ENCODE measurements around the gene PDGFD. TPM values are rescaled to one million over a fixed set of nuclear protein-coding genes. Genes with fewer than 3 reads are reported as not detected.

The PDGFD gene
- total RNA-seq, 2 donors from 2014 or later: not detected

DNA sequence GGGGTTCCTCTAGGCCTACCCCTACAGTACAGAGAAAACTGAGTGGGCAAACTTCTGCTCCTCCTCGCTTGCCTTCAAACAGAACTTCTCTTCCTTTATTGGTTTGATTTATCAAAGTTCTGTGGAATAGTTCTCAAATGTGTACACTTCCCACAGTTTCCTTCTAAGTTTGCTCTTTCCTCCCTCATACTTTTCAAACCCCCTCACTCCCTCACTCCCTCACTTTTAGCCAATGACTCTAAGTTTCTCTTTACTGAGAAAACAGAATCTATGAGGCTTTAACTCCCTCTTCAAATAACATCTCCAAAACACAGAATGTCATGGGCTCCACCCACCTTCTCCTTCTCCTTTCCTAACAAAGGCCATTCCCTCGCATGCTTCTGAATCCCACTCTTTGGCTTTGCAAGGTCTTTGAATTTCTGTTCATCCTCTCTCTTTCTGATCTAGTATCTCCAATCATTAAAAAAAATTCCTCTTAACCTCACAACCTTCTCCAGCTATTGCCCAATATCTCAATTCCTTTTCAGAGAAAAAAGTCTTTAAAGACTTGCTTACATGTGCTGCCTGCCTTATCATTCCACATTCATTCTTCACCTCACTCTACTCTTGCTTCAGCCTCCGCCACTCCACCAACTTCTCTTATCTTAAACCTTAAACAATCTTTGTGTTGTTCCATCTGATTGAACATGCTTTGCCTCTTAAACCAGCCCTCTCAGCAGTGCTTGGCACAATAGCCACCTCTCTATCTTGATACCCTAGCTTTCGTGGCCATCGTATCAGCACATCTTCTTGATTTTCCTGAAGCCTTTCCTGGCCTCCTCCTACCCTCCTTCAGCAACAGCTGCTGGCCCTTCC, 70.3 kb downstream of the PDGFD start:
- Mint-ChIP-seq H3K4me3 (no peak overlapping the region), H3K27me3 (peaks cover 6% of the 10 kb centered on the region), H3K36me3 (ENCODE audit: low read depth) (no peaks in the 10 kb centered on the region), H3K9me3 (peaks cover 3% of the 10 kb centered on the region), H3K27ac (no peak overlapping the region), H3K4me1 (no peaks in the 10 kb centered on the region)
- ATAC-seq (replicated peaks): no peak

DNA sequence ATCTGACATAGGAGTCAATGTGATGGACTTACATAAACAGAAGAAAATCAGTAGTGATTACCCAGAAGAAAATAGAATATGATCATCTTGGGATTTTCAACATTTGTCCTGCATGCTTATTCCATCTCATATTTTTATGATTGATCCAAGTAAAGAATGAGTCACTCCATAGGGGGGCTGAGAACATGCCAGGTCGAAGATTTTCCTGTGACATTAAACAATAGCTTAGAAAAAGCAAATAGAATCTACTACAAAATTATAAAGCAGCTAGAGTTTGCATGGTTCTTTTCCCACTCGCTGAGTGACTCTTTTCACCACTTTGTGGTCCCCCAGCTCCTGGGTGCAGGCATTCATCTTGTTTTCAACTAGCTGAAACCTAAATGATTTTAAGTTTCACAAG, 71.2 kb downstream of the PDGFD start:
- no peak overlapping the region for H3K4me3 Mint-ChIP-seq
- peaks cover 6% of the 10 kb centered on the region for H3K27me3 Mint-ChIP-seq
- ATAC-seq (replicated peaks): no peak
- no peak overlapping the region for H3K27ac Mint-ChIP-seq
- H3K9me3 Mint-ChIP-seq: peaks cover 3% of the 10 kb centered on the region
- no peaks in the 10 kb centered on the region for H3K4me1 Mint-ChIP-seq
- no peaks in the 10 kb centered on the region for H3K36me3 Mint-ChIP-seq (ENCODE audit: low read depth)

DNA sequence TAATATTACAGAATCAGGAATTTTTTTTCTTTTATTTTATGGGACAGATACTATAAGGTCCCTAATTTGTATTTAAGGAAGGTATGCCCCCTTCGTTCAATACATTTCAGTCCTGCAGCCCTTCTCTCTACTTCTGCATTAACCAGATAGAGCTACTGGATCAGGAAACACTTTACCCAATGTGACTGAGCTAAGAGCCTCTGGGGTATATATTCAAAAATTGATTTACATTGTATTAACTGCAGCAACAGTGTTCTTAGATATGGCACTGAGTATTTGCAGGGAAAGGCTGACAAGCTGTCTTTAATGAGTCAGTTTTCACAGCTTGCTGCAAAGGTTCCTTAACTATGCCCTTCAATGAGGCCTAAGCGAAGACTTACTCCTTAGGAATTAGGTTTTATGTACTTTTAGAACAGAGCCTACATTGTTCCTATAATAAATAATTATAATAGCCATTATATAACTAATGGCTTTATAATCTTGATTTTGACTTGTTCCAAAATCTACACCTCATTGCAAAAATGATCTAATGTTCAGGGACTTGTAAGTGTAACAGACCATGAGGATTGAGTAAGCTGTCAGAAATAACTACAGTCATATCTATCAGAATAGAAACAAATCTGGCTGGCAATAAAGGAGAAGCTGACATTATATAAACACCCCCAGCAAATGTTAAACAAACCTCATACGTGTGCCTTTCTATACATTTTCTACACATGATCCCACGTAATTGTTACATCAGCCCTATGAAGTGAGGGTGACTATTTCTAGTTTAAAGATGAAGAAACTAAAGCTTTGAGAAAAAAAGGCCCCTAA, 72.5 kb downstream of the PDGFD start:
- Mint-ChIP-seq H3K4me1 (no peaks in the 10 kb centered on the region), H3K4me3 (no peak overlapping the region), H3K9me3 (peaks cover 3% of the 10 kb centered on the region), H3K27ac (no peak overlapping the region), H3K27me3 (peaks cover 6% of the 10 kb centered on the region), H3K36me3 (ENCODE audit: low read depth) (no peaks in the 10 kb centered on the region)
- ATAC-seq (replicated peaks): no peak

DNA sequence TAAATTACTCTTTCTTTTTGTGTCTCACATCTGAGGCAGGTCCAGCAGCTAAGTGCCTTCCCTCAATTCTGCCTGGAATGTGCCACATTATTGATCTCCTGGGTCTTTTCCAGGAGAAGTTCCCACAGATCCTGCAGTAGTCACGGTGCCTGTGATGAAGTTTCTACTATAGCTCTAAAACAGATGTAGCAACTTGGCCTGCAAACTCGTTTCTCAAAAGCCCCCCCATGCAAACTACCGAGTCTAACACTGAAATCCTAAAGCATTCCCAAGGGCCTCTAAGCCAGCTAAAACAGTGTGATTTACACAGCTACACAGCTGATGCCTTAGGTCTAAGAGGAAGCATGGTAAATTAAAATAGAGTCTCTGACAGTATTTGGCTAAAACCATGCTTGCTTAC, 73.2 kb downstream of the PDGFD start:
- peaks cover 6% of the 10 kb centered on the region for H3K27me3 Mint-ChIP-seq
- H3K27ac Mint-ChIP-seq: no peak overlapping the region
- H3K4me1 Mint-ChIP-seq: no peaks in the 10 kb centered on the region
- ATAC-seq (replicated peaks): no peak
- no peak overlapping the region for H3K4me3 Mint-ChIP-seq
- H3K9me3 Mint-ChIP-seq: peaks cover 3% of the 10 kb centered on the region
- H3K36me3 Mint-ChIP-seq (ENCODE audit: low read depth): no peaks in the 10 kb centered on the region

DNA sequence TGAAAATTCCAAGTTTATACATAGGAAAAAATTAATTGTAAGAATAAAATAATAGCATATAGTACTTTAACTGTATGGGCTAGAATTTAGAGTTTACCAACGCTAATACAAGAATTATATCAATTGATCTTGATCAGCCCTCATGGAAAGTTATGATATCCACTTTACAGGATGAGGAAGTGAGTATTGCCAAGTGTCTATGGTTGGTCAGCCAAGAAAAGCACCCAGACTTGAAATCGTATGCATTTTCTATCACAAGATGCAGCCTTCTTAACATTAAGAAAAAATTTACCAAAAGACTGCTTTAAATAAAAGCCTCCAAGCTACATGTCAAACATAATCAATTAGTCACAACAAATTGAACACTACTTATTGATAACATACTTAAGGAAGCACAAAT, 74.5 kb downstream of the PDGFD start:
- Mint-ChIP-seq H3K4me3 (no peak overlapping the region), H3K27ac (no peak overlapping the region), H3K27me3 (peaks cover 6% of the 10 kb centered on the region), H3K4me1 (no peaks in the 10 kb centered on the region), H3K9me3 (peaks cover 3% of the 10 kb centered on the region), H3K36me3 (ENCODE audit: low read depth) (no peaks in the 10 kb centered on the region)
- no peak for ATAC-seq (replicated peaks)

DNA sequence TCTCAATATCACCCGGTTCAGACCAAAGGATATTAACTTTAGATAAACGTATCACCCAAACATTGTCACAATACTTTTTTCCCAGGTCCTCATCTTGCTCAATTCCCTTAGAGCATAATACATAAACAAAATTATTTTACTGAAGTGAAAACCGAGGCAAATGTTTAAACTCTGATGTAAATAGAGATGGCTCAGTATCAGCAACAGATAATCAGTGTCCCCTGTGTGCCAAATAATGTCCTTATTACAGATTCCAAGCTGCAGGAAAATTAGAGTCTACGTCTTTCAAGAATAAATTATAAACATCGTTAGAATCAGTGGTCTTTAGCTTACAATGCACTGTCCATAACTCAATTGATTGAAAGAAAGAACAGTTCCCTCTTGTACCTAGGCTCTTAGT, 77.3 kb downstream of the PDGFD start:
- ATAC-seq (replicated peaks): no peak
- H3K36me3 Mint-ChIP-seq (ENCODE audit: low read depth): no peaks in the 10 kb centered on the region
- no peaks in the 10 kb centered on the region for H3K4me1 Mint-ChIP-seq
- H3K4me3 Mint-ChIP-seq: no peak overlapping the region
- H3K9me3 Mint-ChIP-seq: no peaks in the 10 kb centered on the region
- no peak overlapping the region for H3K27ac Mint-ChIP-seq
- no peaks in the 10 kb centered on the region for H3K27me3 Mint-ChIP-seq

DNA sequence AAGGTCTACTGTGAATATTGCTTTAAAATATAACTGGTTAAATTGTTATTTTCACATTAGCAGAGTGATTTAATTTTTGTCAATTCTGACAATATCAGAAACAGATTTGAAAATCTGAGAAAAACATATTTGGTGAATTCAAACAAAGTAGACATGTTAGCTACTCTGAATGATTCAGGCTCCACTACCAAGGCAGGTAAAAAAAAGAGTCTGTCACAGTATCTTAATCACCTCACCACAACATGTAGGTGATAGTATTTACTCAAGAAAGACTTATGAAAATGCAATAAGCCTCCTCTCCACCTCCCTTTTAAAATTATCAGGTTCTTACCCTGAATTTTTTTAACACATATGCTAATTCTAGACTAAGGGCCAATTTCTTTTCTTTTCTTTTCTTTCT, 85.0 kb downstream of the PDGFD start:
- ATAC-seq (replicated peaks): no peak
- H3K4me1 Mint-ChIP-seq: no peaks in the 10 kb centered on the region
- H3K27ac Mint-ChIP-seq: no peak overlapping the region
- H3K4me3 Mint-ChIP-seq: no peak overlapping the region
- no peaks in the 10 kb centered on the region for H3K36me3 Mint-ChIP-seq (ENCODE audit: low read depth)
- peaks cover 5% of the 10 kb centered on the region for H3K27me3 Mint-ChIP-seq
- H3K9me3 Mint-ChIP-seq: no peaks in the 10 kb centered on the region

DNA sequence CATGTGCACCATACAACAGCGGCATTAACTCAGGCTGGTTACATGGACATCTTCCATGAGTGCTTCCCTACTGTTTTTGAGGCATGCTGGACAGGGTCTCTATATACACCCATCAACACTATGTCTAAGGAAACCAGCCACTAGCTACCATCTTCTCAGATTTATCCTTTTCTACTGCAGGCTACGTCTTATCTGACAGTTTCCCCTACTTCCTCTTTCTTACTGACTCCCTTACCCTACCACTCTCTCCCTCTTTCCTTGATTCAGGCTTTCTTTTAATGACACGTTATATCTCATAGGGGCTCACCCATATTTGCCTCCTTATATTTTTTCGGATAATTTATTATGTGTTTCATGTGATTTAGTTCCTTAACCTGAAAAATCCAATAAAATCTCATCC, 85.7 kb downstream of the PDGFD start:
- no peak overlapping the region for H3K4me3 Mint-ChIP-seq
- H3K4me1 Mint-ChIP-seq: no peaks in the 10 kb centered on the region
- H3K9me3 Mint-ChIP-seq: no peaks in the 10 kb centered on the region
- H3K36me3 Mint-ChIP-seq (ENCODE audit: low read depth): no peaks in the 10 kb centered on the region
- ATAC-seq (replicated peaks): no peak
- no peak overlapping the region for H3K27ac Mint-ChIP-seq
- peaks cover 5% of the 10 kb centered on the region for H3K27me3 Mint-ChIP-seq

DNA sequence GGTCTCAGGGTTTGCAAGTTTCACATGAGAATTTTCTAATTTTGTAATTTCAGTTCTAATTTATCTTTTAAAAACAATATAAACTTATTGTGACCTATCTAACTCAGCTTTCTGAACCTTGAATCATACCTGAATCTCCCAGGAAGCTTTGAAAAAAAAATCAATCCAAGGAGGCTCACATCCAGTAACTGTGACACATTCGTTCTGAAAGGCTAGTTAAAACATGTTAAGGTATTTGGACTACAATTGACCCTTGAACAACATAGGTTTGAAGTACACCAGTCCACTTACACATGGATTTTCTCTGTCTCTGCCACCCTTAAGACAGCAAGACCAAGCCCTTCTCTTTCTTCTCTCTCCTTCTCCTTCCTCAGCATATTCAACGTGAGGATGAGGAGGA, 87.5 kb downstream of the PDGFD start:
- Mint-ChIP-seq H3K27me3 (peaks cover 5% of the 10 kb centered on the region), H3K9me3 (no peaks in the 10 kb centered on the region), H3K36me3 (ENCODE audit: low read depth) (no peaks in the 10 kb centered on the region), H3K4me1 (no peaks in the 10 kb centered on the region), H3K27ac (no peak overlapping the region), H3K4me3 (no peak overlapping the region)
- ATAC-seq (replicated peaks): no peak

- ATAC-seq (replicated peaks): no peak
- H3K27ac Mint-ChIP-seq: no peak overlapping the region
- no peaks in the 10 kb centered on the region for H3K9me3 Mint-ChIP-seq
- H3K4me3 Mint-ChIP-seq: no peak overlapping the region
- no peaks in the 10 kb centered on the region for H3K4me1 Mint-ChIP-seq
- H3K36me3 Mint-ChIP-seq (ENCODE audit: low read depth): no peaks in the 10 kb centered on the region
- H3K27me3 Mint-ChIP-seq: peaks cover 5% of the 10 kb centered on the region
Observed at GRCh38 chr11:104075706-104076105, 88.2 kb downstream of the PDGFD start.

GRCh38 chr11:104075091-104075490, 88.9 kb downstream of the PDGFD start:
- no peak overlapping the region for H3K4me3 Mint-ChIP-seq
- no peak for ATAC-seq (replicated peaks)
- no peaks in the 10 kb centered on the region for H3K9me3 Mint-ChIP-seq
- peaks cover 5% of the 10 kb centered on the region for H3K27me3 Mint-ChIP-seq
- no peaks in the 10 kb centered on the region for H3K36me3 Mint-ChIP-seq (ENCODE audit: low read depth)
- no peak overlapping the region for H3K27ac Mint-ChIP-seq
- H3K4me1 Mint-ChIP-seq: no peaks in the 10 kb centered on the region

- Mint-ChIP-seq H3K4me3 (no peak overlapping the region), H3K27me3 (peaks cover 5% of the 10 kb centered on the region), H3K36me3 (ENCODE audit: low read depth) (no peaks in the 10 kb centered on the region), H3K9me3 (no peaks in the 10 kb centered on the region), H3K27ac (no peak overlapping the region), H3K4me1 (no peaks in the 10 kb centered on the region)
- ATAC-seq (replicated peaks): no peak
Observed at GRCh38 chr11:104073950-104074705, 89.8 kb downstream of the PDGFD start.

- no peaks in the 10 kb centered on the region for H3K4me1 Mint-ChIP-seq
- no peak overlapping the region for H3K4me3 Mint-ChIP-seq
- no peaks in the 10 kb centered on the region for H3K27me3 Mint-ChIP-seq
- no peak overlapping the region for H3K27ac Mint-ChIP-seq
- no peak for ATAC-seq (replicated peaks)
- no peaks in the 10 kb centered on the region for H3K9me3 Mint-ChIP-seq
- no peaks in the 10 kb centered on the region for H3K36me3 Mint-ChIP-seq (ENCODE audit: low read depth)
Observed at GRCh38 chr11:104067534-104067933, 96.4 kb downstream of the PDGFD start.

- no peak for ATAC-seq (replicated peaks)
- H3K27ac Mint-ChIP-seq: no peak overlapping the region
- H3K27me3 Mint-ChIP-seq: no peaks in the 10 kb centered on the region
- no peaks in the 10 kb centered on the region for H3K36me3 Mint-ChIP-seq (ENCODE audit: low read depth)
- H3K4me3 Mint-ChIP-seq: no peak overlapping the region
- no peaks in the 10 kb centered on the region for H3K9me3 Mint-ChIP-seq
- no peaks in the 10 kb centered on the region for H3K4me1 Mint-ChIP-seq
Observed at GRCh38 chr11:104064034-104064630, 99.8 kb downstream of the PDGFD start.

All from activated T-helper 17 cell treated with anti-CD3 and anti-CD28 coated beads, Interleukin-2, amount 50 U/mL, for 72 hours (primary cell).